Measurements from ENCODE around the gene WFIKKN1.

WFIKKN1 gene

GRCh38 chr16:651844-652243 is 21.1 kb downstream of the WFIKKN1 start:
- H4K20me1 ChIP-seq (ENCODE audit: insufficient read depth, low read length), result no peaks in the 10 kb centered on the region
- H3K27me3 ChIP-seq (ENCODE audit: insufficient read depth, low read length), result no peaks in the 10 kb centered on the region
- no peak overlapping the region for H2AFZ ChIP-seq (ENCODE audit: low read length)
- H3K79me2 ChIP-seq (ENCODE audit: insufficient read depth, low read length), result no peaks in the 10 kb centered on the region
- peaks cover 34% of the 10 kb centered on the region for H3K4me1 ChIP-seq (ENCODE audit: insufficient read depth, low read length, severe bottlenecking)
- H3K4me3 ChIP-seq (ENCODE audit: low read depth, low read length, poor library complexity, severe bottlenecking), result no peak overlapping the region
- H3K9ac ChIP-seq (ENCODE audit: low read length), result no peak overlapping the region
- TF ChIP-seq EZH2 (IDR thresholded peaks at IDR 0.05; ENCODE audit: borderline replicate concordance, low read length), result no peak
- TF ChIP-seq CTCF (IDR thresholded peaks at IDR 0.05; ENCODE audit: low read length), result no peak
- H3K27ac ChIP-seq (ENCODE audit: low read depth, low read length, poor library complexity, severe bottlenecking), result no peak overlapping the region
- H3F3A ChIP-seq (ENCODE audit: insufficient read depth, low read length), result no peaks in the 10 kb centered on the region
- no peak overlapping the region for H3K4me2 ChIP-seq (ENCODE audit: low read length)
- H3K9me2 ChIP-seq (ENCODE audit: low read depth, low read length), result no peaks in the 10 kb centered on the region
- H3K36me3 ChIP-seq (ENCODE audit: insufficient read depth, low read length), result peaks cover 30% of the 10 kb centered on the region
- no peaks in the 10 kb centered on the region for H3K9me3 ChIP-seq (ENCODE audit: low read length)

GRCh38 chr16:652454-653305 is 21.9 kb downstream of the WFIKKN1 start:
- TF ChIP-seq EZH2 (IDR thresholded peaks at IDR 0.05; ENCODE audit: borderline replicate concordance, low read length) (no peak), CTCF (IDR thresholded peaks at IDR 0.05; ENCODE audit: low read length) (no peak)
- H3F3A ChIP-seq (ENCODE audit: insufficient read depth, low read length), result no peaks in the 10 kb centered on the region
- no peaks in the 10 kb centered on the region for H3K79me2 ChIP-seq (ENCODE audit: insufficient read depth, low read length)
- no peak overlapping the region for H3K4me3 ChIP-seq (ENCODE audit: low read depth, low read length, poor library complexity, severe bottlenecking)
- H2AFZ ChIP-seq (ENCODE audit: low read length), result no peak overlapping the region
- H3K4me2 ChIP-seq (ENCODE audit: low read length), result no peak overlapping the region
- no peaks in the 10 kb centered on the region for H4K20me1 ChIP-seq (ENCODE audit: insufficient read depth, low read length)
- H3K27ac ChIP-seq (ENCODE audit: low read depth, low read length, poor library complexity, severe bottlenecking), result no peak overlapping the region
- H3K9me2 ChIP-seq (ENCODE audit: low read depth, low read length), result no peaks in the 10 kb centered on the region
- peaks cover 27% of the 10 kb centered on the region for H3K4me1 ChIP-seq (ENCODE audit: insufficient read depth, low read length, severe bottlenecking)
- peaks cover 30% of the 10 kb centered on the region; the same call in 1 of the 2 replicates for H3K36me3 ChIP-seq (ENCODE audit: insufficient read depth, low read length)
- no peaks in the 10 kb centered on the region for H3K27me3 ChIP-seq (ENCODE audit: insufficient read depth, low read length)
- no peaks in the 10 kb centered on the region for H3K9me3 ChIP-seq (ENCODE audit: low read length)
- no peak overlapping the region for H3K9ac ChIP-seq (ENCODE audit: low read length)

GRCh38 chr16:654034-654433 is 23.2 kb downstream of the WFIKKN1 start:
- H3K27ac ChIP-seq (ENCODE audit: low read depth, low read length, poor library complexity, severe bottlenecking), result no peak overlapping the region
- no peak overlapping the region for H3K4me2 ChIP-seq (ENCODE audit: low read length)
- H2AFZ ChIP-seq (ENCODE audit: low read length), result no peak overlapping the region
- no peak overlapping the region for H3K4me3 ChIP-seq (ENCODE audit: low read depth, low read length, poor library complexity, severe bottlenecking)
- no peaks in the 10 kb centered on the region for H4K20me1 ChIP-seq (ENCODE audit: insufficient read depth, low read length)
- H3K79me2 ChIP-seq (ENCODE audit: insufficient read depth, low read length), result no peaks in the 10 kb centered on the region
- no peaks in the 10 kb centered on the region for H3K27me3 ChIP-seq (ENCODE audit: insufficient read depth, low read length)
- no peaks in the 10 kb centered on the region for H3K9me3 ChIP-seq (ENCODE audit: low read length)
- H3F3A ChIP-seq (ENCODE audit: insufficient read depth, low read length), result no peaks in the 10 kb centered on the region
- peaks cover 36% of the 10 kb centered on the region for H3K36me3 ChIP-seq (ENCODE audit: insufficient read depth, low read length)
- TF ChIP-seq EZH2 (IDR thresholded peaks at IDR 0.05; ENCODE audit: borderline replicate concordance, low read length) (no peak), CTCF (IDR thresholded peaks at IDR 0.05; ENCODE audit: low read length) (no peak)
- peaks cover 15% of the 10 kb centered on the region for H3K4me1 ChIP-seq (ENCODE audit: insufficient read depth, low read length, severe bottlenecking)
- no peaks in the 10 kb centered on the region for H3K9me2 ChIP-seq (ENCODE audit: low read depth, low read length)
- H3K9ac ChIP-seq (ENCODE audit: low read length), result no peak overlapping the region
